Measurements from ENCODE around the gene NAV2. TPM values are rescaled to one million over a fixed set of nuclear protein-coding genes. Genes with fewer than 3 reads are reported as not detected.

The NAV2 gene
- polyA plus RNA-seq, 3 donors = not detected

- 100% methylated on average over 2 of the region's 2 CpGs for WGBS (ENCODE audit: insufficient coverage)
- Histone ChIP-seq H2AFZ (ENCODE audit: insufficient read depth, low read depth, low read length, poor library complexity, severe bottlenecking) (no peak overlapping the region), H3K27me3 (ENCODE audit: control insufficient read depth in 2 of 2, insufficient read depth in 2 of 2, low read length in 2 of 2) (no peaks in the 10 kb centered on the region), H3K79me2 (ENCODE audit: insufficient read depth, low read length) (no peaks in the 10 kb centered on the region), H3K4me2 (replicated peaks; ENCODE audit: extremely low read depth, low read length, poor library complexity, severe bottlenecking) (no peak overlapping the region), H3K4me3 (replicated peaks in 1 of 3; ENCODE audit: low read depth in 2 of 3, low read length in 3 of 3) (no peak overlapping the region), H4K20me1 (ENCODE audit: insufficient read depth, low read length) (no peaks in the 10 kb centered on the region), H3K27ac (ENCODE audit: low read depth in 1 of 2, low read length in 2 of 2) (no peak overlapping the region), H3K36me3 (replicated peaks in 1 of 2; ENCODE audit: control insufficient read depth in 1 of 2, insufficient read depth in 2 of 2, low read length in 2 of 2) (no peaks in the 10 kb centered on the region), H3K9me3 (replicated peaks in 1 of 2; ENCODE audit: control insufficient read depth in 1 of 2, insufficient read depth in 1 of 2, low read length in 2 of 2) (no peaks in the 10 kb centered on the region), H3K9ac (ENCODE audit: insufficient read depth, low read length, poor library complexity, severe bottlenecking) (no peak overlapping the region), H3K4me1 (ENCODE audit: control insufficient read depth in 1 of 2, insufficient read depth in 2 of 2, low read length in 2 of 2) (no peaks in the 10 kb centered on the region)
- Mint-ChIP-seq H3K4me1 (peaks cover 5% of the 10 kb centered on the region), H3K9me3 (peaks cover 0 to 1% (median 0%) of the 10 kb centered on the region in 7 donors), H3K36me3 (no peaks in the 10 kb centered on the region), H3K27me3 (ENCODE audit: low read depth in 3 of 3) (no peaks in the 10 kb centered on the region), H3K27ac (no peak overlapping the region), H3K4me3 (no peak overlapping the region)
- TF ChIP-seq, protein P1, sequence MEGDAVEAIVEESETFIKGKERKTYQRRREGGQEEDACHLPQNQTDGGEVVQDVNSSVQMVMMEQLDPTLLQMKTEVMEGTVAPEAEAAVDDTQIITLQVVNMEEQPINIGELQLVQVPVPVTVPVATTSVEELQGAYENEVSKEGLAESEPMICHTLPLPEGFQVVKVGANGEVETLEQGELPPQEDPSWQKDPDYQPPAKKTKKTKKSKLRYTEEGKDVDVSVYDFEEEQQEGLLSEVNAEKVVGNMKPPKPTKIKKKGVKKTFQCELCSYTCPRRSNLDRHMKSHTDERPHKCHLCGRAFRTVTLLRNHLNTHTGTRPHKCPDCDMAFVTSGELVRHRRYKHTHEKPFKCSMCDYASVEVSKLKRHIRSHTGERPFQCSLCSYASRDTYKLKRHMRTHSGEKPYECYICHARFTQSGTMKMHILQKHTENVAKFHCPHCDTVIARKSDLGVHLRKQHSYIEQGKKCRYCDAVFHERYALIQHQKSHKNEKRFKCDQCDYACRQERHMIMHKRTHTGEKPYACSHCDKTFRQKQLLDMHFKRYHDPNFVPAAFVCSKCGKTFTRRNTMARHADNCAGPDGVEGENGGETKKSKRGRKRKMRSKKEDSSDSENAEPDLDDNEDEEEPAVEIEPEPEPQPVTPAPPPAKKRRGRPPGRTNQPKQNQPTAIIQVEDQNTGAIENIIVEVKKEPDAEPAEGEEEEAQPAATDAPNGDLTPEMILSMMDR (IDR thresholded peaks at IDR 0.05) = no peak
- intact Hi-C loops (cut with micrococcal nuclease) = loop anchor here (5.0 to 10.0 kb wide), 2 partner anchors 178 to 181 kb away; no protein-coding TSS in a partner anchor
- no peak for DNase-seq
Measured at GRCh38 chr11:19953909-19954308, 241.3 kb downstream of the NAV2 start.

DNA sequence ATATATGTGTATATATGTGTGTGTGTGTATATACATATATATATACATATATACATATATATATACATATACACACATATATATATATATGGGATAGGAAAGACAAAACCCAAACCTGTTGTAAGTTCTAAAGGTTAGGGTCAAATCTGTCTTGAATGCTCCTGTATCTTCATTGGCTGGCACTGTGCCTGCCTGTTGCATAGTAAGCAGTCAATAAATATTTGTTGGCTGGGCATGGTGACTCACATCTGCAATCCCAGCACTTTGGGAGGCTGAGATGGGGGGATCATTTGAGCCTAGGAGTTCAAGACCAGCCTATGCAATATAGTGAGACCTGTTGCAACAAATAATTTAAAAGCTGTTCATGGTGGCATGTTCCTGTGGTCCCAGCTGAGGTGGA lies 242.3 kb downstream of the NAV2 start:
- Mint-ChIP-seq H3K27ac (no peak overlapping the region), H3K9me3 (peaks cover 0 to 1% (median 0%) of the 10 kb centered on the region in 7 donors), H3K4me1 (peaks cover 5% of the 10 kb centered on the region), H3K4me3 (no peak overlapping the region), H3K36me3 (no peaks in the 10 kb centered on the region), H3K27me3 (ENCODE audit: low read depth in 3 of 3) (peaks cover 0 to 2% (median 0%) of the 10 kb centered on the region in 3 donors)
- Histone ChIP-seq H3K4me2 (replicated peaks; ENCODE audit: extremely low read depth, low read length, poor library complexity, severe bottlenecking) (no peak overlapping the region), H3K4me1 (ENCODE audit: control insufficient read depth in 1 of 2, insufficient read depth in 2 of 2, low read length in 2 of 2) (no peaks in the 10 kb centered on the region), H3K9me3 (replicated peaks in 1 of 2; ENCODE audit: control insufficient read depth in 1 of 2, insufficient read depth in 1 of 2, low read length in 2 of 2) (no peaks in the 10 kb centered on the region), H3K4me3 (replicated peaks in 1 of 3; ENCODE audit: low read depth in 2 of 3, low read length in 3 of 3) (no peak overlapping the region), H3K36me3 (replicated peaks in 1 of 2; ENCODE audit: control insufficient read depth in 1 of 2, insufficient read depth in 2 of 2, low read length in 2 of 2) (no peaks in the 10 kb centered on the region), H3K9ac (ENCODE audit: insufficient read depth, low read length, poor library complexity, severe bottlenecking) (no peak overlapping the region), H3K79me2 (ENCODE audit: insufficient read depth, low read length) (no peaks in the 10 kb centered on the region), H3K27ac (ENCODE audit: low read depth in 1 of 2, low read length in 2 of 2) (no peak overlapping the region), H3K27me3 (ENCODE audit: control insufficient read depth in 2 of 2, insufficient read depth in 2 of 2, low read length in 2 of 2) (no peaks in the 10 kb centered on the region), H4K20me1 (ENCODE audit: insufficient read depth, low read length) (no peaks in the 10 kb centered on the region), H2AFZ (ENCODE audit: insufficient read depth, low read depth, low read length, poor library complexity, severe bottlenecking) (no peak overlapping the region)
- TF ChIP-seq, protein P1 (IDR thresholded peaks at IDR 0.05) = no peak
- no peak for DNase-seq
- intact Hi-C loops (cut with micrococcal nuclease) = loop anchor here (5.0 to 10.0 kb wide), 2 partner anchors 177 to 180 kb away; no protein-coding TSS in a partner anchor

All from CD14-positive monocyte (primary cell).